ENCODE results near the gene CDHR4.
A peak's percentile ranks its signal among the peaks of the same experiment; 100 is the strongest.

The CDHR4 gene

GRCh38 chr3:49792371-49793150 is 7.1 kb downstream of the CDHR4 start:
- no peak overlapping the region for H3K4me3 ChIP-seq
- peak; percentile 56 for DNase-seq (ENCODE audit: low spot score)
- TF ChIP-seq CTCF (IDR thresholded peaks at IDR 0.05) = no peak
- H3K27ac ChIP-seq = no peak overlapping the region

GRCh38 chr3:49791571-49791970 is 8.1 kb downstream of the CDHR4 start:
- TF ChIP-seq CTCF (IDR thresholded peaks at IDR 0.05) = no peak
- peak; percentile 53 for DNase-seq (ENCODE audit: low spot score)
- Histone ChIP-seq H3K4me3 (no peak overlapping the region), H3K27ac (no peak overlapping the region)

GRCh38 chr3:49790626-49791411 is 8.9 kb downstream of the CDHR4 start:
- H3K4me3 ChIP-seq = no peak overlapping the region
- no peak for TF ChIP-seq CTCF (IDR thresholded peaks at IDR 0.05)
- H3K27ac ChIP-seq = no peak overlapping the region
- peak; percentile 45 for DNase-seq (ENCODE audit: low spot score)

GRCh38 chr3:49788056-49788455 is 11.6 kb downstream of the CDHR4 start:
- no peak overlapping the region for H3K4me3 ChIP-seq
- peak; percentile 54 for DNase-seq (ENCODE audit: low spot score)
- H3K27ac ChIP-seq = no peak overlapping the region
- no peak for TF ChIP-seq CTCF (IDR thresholded peaks at IDR 0.05)

GRCh38 chr3:49787536-49787935 is 12.1 kb downstream of the CDHR4 start:
- peak; percentile 53 for DNase-seq (ENCODE audit: low spot score)
- no peak overlapping the region for H3K27ac ChIP-seq
- no peak for TF ChIP-seq CTCF (IDR thresholded peaks at IDR 0.05)
- H3K4me3 ChIP-seq = no peak overlapping the region

- H3K27ac ChIP-seq = peak overlapping the region; percentile 91 to 94
- DNase-seq (ENCODE audit: low spot score) = no peak
- TF ChIP-seq CTCF (IDR thresholded peaks at IDR 0.05) = no peak
- peak overlapping the region; percentile 91 for H3K4me3 ChIP-seq
Observed at GRCh38 chr3:49787182-49787464, 12.6 kb downstream of the CDHR4 start.
